Erythroblast (primary cell): ENCODE measurements around the gene TIPIN.

Experiments
- GATA1 ChIP-seq: IDR thresholded peaks from 2 replicates; pipeline ENCODE4 v1.6.1; 2011; ENCODE audit warnings: low read depth, mild to moderate bottlenecking, control low read depth, low read length, moderate library complexity
- POLR2A ChIP-seq: IDR thresholded peaks from 2 replicates; pipeline ENCODE4 v1.6.1; 2011; ENCODE audit warnings: mild to moderate bottlenecking, low read length

DNA sequence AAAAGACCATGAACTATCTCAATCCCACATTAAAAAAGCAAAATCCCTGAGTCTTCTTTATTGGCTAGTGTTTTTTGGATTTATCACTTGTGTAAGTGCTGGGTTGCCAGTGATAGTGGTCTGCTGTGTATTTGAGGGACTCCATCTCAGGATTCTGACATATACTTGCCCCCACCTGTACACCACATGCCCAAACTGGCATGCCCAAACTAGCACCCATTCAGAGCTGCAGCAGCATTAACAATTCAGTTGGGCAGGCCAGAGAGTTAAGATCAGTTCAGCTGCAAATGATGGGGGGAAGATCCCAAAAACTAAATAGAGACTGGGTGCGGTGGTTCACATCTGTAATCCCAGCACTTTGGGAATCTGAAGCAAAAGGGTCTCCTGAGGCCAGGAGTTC is 6.3 kb upstream of the TIPIN start:
- TF ChIP-seq POLR2A (no peak), GATA1 (no peak)
